Measurements from ENCODE around the gene PPIA.

The PPIA gene

GRCh38 chr7:44750921-44751571, 45.4 kb upstream of the PPIA start:
- Histone ChIP-seq H3K36me3 (peaks cover 11% of the 10 kb centered on the region), H3K4me3 (ENCODE audit: low read depth, low read length) (no peak overlapping the region), H3K9me3 (no peaks in the 10 kb centered on the region; the same call in 1 of the 2 replicates), H3K4me1 (peaks cover 14% of the 10 kb centered on the region), H3K27me3 (no peaks in the 10 kb centered on the region)
- TF ChIP-seq CTCF (IDR thresholded peaks at IDR 0.05; ENCODE audit: low read depth, low read length), result no peak
- DNase-seq, result no peak

GRCh38 chr7:44752822-44753221, 43.7 kb upstream of the PPIA start:
- Histone ChIP-seq H3K4me3 (ENCODE audit: low read depth, low read length) (no peak overlapping the region), H3K27me3 (no peaks in the 10 kb centered on the region), H3K36me3 (peaks cover 11% of the 10 kb centered on the region), H3K9me3 (no peaks in the 10 kb centered on the region; the same call in 1 of the 2 replicates), H3K4me1 (peaks cover 14% of the 10 kb centered on the region)
- no peak for DNase-seq
- no peak for TF ChIP-seq CTCF (IDR thresholded peaks at IDR 0.05; ENCODE audit: low read depth, low read length)

GRCh38 chr7:44754802-44755697, 41.4 kb upstream of the PPIA start:
- TF ChIP-seq CTCF (IDR thresholded peaks at IDR 0.05; ENCODE audit: low read depth, low read length), result no peak
- DNase-seq, result no peak
- H3K27me3 ChIP-seq, result no peaks in the 10 kb centered on the region
- H3K4me3 ChIP-seq (ENCODE audit: low read depth, low read length), result no peak overlapping the region
- no peaks in the 10 kb centered on the region for H3K9me3 ChIP-seq
- peaks cover 7% of the 10 kb centered on the region; the same call in 1 of the 2 replicates for H3K36me3 ChIP-seq
- H3K4me1 ChIP-seq, result peaks cover 9% of the 10 kb centered on the region; the same call in 1 of the 2 replicates

- Histone ChIP-seq H3K9me3 (no peaks in the 10 kb centered on the region), H3K4me3 (ENCODE audit: low read depth, low read length) (no peak overlapping the region), H3K4me1 (peaks cover 5% of the 10 kb centered on the region; the same call in 1 of the 2 replicates), H3K27me3 (no peaks in the 10 kb centered on the region), H3K36me3 (peaks cover 3% of the 10 kb centered on the region; the same call in 1 of the 2 replicates)
- no peak for TF ChIP-seq CTCF (IDR thresholded peaks at IDR 0.05; ENCODE audit: low read depth, low read length)
- no peak for DNase-seq
Measured at GRCh38 chr7:44755698-44756627, 40.5 kb upstream of the PPIA start.

GRCh38 chr7:44756904-44757303, 39.6 kb upstream of the PPIA start:
- peaks cover 4% of the 10 kb centered on the region; the same call in 1 of the 2 replicates for H3K4me1 ChIP-seq
- no peaks in the 10 kb centered on the region for H3K9me3 ChIP-seq
- H3K36me3 ChIP-seq, result no peaks in the 10 kb centered on the region
- no peak for DNase-seq
- no peak overlapping the region for H3K4me3 ChIP-seq (ENCODE audit: low read depth, low read length)
- TF ChIP-seq CTCF (IDR thresholded peaks at IDR 0.05; ENCODE audit: low read depth, low read length), result no peak
- no peaks in the 10 kb centered on the region for H3K27me3 ChIP-seq
